ENCODE data around the gene PRSS56.

Gene PRSS56

GRCh38 chr2:232489516-232490220 lies 30.5 kb upstream of the PRSS56 start:
- TF ChIP-seq Cebpa-rat (IDR thresholded peaks at IDR 0.05) = no peak
- H3K36me3 ChIP-seq = no peaks in the 10 kb centered on the region
- H3K4me2 ChIP-seq = no peak overlapping the region
- no peak overlapping the region for H3K9ac ChIP-seq
- no peak overlapping the region for H3K4me3 ChIP-seq
- H4K20me1 ChIP-seq = peaks cover 0 to 76% (median 46%) of the 10 kb centered on the region in 11 experiments; a peak in 18 of 22 replicates
- H3K27ac ChIP-seq = no peak overlapping the region
- peaks cover 6 to 26% (median 20%) of the 10 kb centered on the region in 10 experiments; a peak in 15 of 20 replicates for H3K4me1 ChIP-seq
- peaks cover 52 to 65% (median 57%) of the 10 kb centered on the region in 11 experiments for H3K27me3 ChIP-seq
- peaks cover 0 to 13% (median 8%) of the 10 kb centered on the region in 11 experiments; a peak in 11 of 22 replicates for H3K9me3 ChIP-seq (replicated peaks in 1 of 11)

GRCh38 chr2:232490221-232491138 lies 29.7 kb upstream of the PRSS56 start:
- peaks cover 44 to 57% (median 49%) of the 10 kb centered on the region in 11 experiments for H3K27me3 ChIP-seq
- H3K4me1 ChIP-seq = peaks cover 6 to 23% (median 17%) of the 10 kb centered on the region in 10 experiments; a peak in 15 of 20 replicates
- H3K9me3 ChIP-seq (replicated peaks in 1 of 11) = peaks cover 0 to 13% (median 8%) of the 10 kb centered on the region in 11 experiments; a peak in 11 of 22 replicates
- no peak overlapping the region for H3K4me2 ChIP-seq
- H3K9ac ChIP-seq = no peak overlapping the region
- H3K27ac ChIP-seq = no peak overlapping the region
- H3K36me3 ChIP-seq = no peaks in the 10 kb centered on the region
- no peak overlapping the region for H3K4me3 ChIP-seq
- H4K20me1 ChIP-seq = peaks cover 0 to 68% (median 40%) of the 10 kb centered on the region in 11 experiments; a peak in 18 of 22 replicates
- TF ChIP-seq Cebpa-rat (IDR thresholded peaks at IDR 0.05) = no peak

- no peak overlapping the region for H3K27ac ChIP-seq
- H3K36me3 ChIP-seq = no peaks in the 10 kb centered on the region
- peaks cover 36 to 49% (median 41%) of the 10 kb centered on the region in 11 experiments for H3K27me3 ChIP-seq
- TF ChIP-seq Cebpa-rat (IDR thresholded peaks at IDR 0.05) = no peak
- peaks cover 0 to 7% (median 4%) of the 10 kb centered on the region in 11 experiments; a peak in 10 of 22 replicates for H3K9me3 ChIP-seq (replicated peaks in 1 of 11)
- H3K4me1 ChIP-seq = peaks cover 6 to 17% (median 12%) of the 10 kb centered on the region in 10 experiments; a peak in 14 of 20 replicates
- H3K4me3 ChIP-seq = no peak overlapping the region
- H3K9ac ChIP-seq = no peak overlapping the region
- H3K4me2 ChIP-seq = no peak overlapping the region
- H4K20me1 ChIP-seq = peaks cover 0 to 60% (median 32%) of the 10 kb centered on the region in 11 experiments; a peak in 18 of 22 replicates
Measured at GRCh38 chr2:232491139-232491780, 28.9 kb upstream of the PRSS56 start.

DNA sequence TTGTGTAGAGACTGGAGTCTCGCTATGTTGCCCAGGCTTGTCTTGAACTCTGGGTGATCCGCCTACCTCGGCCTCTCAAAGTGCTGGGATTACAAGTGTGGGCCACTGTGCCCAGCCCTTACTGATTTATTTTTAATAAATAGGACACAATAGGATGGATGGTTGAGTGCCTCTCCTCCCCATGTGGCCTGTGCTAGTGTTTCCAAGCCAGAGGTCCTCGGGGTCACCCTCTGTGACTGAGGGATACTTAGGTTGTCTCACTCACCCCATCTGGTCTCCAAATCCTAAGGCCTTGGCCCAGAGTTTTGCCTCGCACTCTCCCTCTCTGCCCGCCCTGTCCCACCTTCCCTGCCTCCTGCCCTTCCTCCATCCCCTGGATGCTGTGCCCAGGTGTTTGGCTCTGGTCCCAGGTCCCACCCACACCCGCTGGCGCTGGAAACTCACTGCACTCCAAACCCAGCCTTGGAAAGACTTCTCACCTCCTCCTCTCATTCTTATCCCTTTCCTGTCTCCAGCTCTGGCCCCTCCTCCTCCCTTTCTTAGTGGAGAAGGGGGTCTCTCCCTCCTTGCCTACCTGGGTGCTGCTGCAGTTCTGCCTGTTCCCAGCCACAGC lies 27.8 kb upstream of the PRSS56 start:
- Histone ChIP-seq H3K4me3 (no peak overlapping the region), H3K27me3 (peaks cover 25 to 38% (median 30%) of the 10 kb centered on the region in 11 experiments), H3K27ac (no peak overlapping the region), H3K9me3 (replicated peaks in 1 of 11) (no peaks in the 10 kb centered on the region), H3K4me1 (peaks cover 0 to 7% (median 2%) of the 10 kb centered on the region in 10 experiments; a peak in 14 of 20 replicates), H3K36me3 (no peaks in the 10 kb centered on the region), H4K20me1 (peaks cover 0 to 49% (median 22%) of the 10 kb centered on the region in 11 experiments; a peak in 18 of 22 replicates), H3K4me2 (no peak overlapping the region), H3K9ac (no peak overlapping the region)
- TF ChIP-seq Cebpa-rat (IDR thresholded peaks at IDR 0.05) = no peak

DNA sequence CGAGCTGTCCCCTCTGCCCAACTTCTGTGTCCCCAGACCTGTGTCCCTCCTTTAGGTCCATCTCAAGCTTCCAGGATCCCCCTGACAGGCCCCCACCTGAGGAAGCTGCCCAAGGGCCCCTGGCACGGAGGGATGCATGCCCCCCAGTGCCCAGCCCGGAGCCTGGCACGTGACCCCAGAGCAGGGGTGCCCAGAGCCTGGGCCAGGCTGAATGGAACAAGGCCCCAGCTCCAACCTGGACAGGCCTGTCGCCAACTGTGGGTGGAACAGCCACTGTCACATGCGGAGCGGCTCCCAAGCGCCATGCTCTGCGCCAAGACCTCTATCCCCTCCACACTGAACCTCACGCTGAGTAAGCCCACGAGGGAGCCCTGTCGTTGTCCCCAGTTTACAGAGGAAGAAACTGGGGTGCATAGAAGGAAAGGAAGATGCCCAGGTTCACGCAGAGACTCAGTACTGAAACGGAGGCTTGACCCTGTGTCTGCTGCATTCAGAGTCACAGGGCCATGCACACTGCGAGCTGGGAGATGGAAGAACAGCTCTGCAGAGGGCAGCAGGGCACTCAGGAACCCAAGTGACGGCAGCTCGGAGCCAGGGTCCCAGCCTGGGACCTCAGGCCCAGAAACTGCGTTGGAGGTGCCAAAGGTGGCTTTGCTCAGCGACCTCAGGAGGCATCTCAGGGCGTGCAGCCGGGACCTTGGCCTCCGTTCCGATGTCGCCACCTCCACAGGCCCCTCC lies 27.1 kb upstream of the PRSS56 start:
- no peak overlapping the region for H3K4me2 ChIP-seq
- H3K36me3 ChIP-seq = no peaks in the 10 kb centered on the region
- peaks cover 17 to 30% (median 23%) of the 10 kb centered on the region in 11 experiments for H3K27me3 ChIP-seq
- no peak overlapping the region for H3K27ac ChIP-seq
- peaks cover 0 to 41% (median 14%) of the 10 kb centered on the region in 11 experiments; a peak in 18 of 22 replicates for H4K20me1 ChIP-seq
- H3K4me3 ChIP-seq = no peak overlapping the region
- H3K4me1 ChIP-seq = no peaks in the 10 kb centered on the region; a peak in 2 of 20 replicates
- no peaks in the 10 kb centered on the region for H3K9me3 ChIP-seq (replicated peaks in 1 of 11)
- H3K9ac ChIP-seq = no peak overlapping the region
- no peak for TF ChIP-seq Cebpa-rat (IDR thresholded peaks at IDR 0.05)

GRCh38 chr2:232493701-232494474 lies 26.3 kb upstream of the PRSS56 start:
- H3K9me3 ChIP-seq (replicated peaks in 1 of 11) = no peaks in the 10 kb centered on the region
- H3K27me3 ChIP-seq = peaks cover 10 to 23% (median 15%) of the 10 kb centered on the region in 11 experiments
- TF ChIP-seq Cebpa-rat (IDR thresholded peaks at IDR 0.05) = no peak
- H3K4me1 ChIP-seq = no peaks in the 10 kb centered on the region; a peak in 1 of 20 replicates
- H3K4me3 ChIP-seq = no peak overlapping the region
- no peak overlapping the region for H3K4me2 ChIP-seq
- H3K9ac ChIP-seq = no peak overlapping the region
- no peaks in the 10 kb centered on the region for H3K36me3 ChIP-seq
- H3K27ac ChIP-seq = no peak overlapping the region
- peaks cover 0 to 34% (median 6%) of the 10 kb centered on the region in 11 experiments; a peak in 11 of 22 replicates for H4K20me1 ChIP-seq

GRCh38 chr2:232494542-232494941 lies 25.6 kb upstream of the PRSS56 start:
- H3K4me1 ChIP-seq = no peaks in the 10 kb centered on the region; a peak in 1 of 20 replicates
- H3K27me3 ChIP-seq = peaks cover 3 to 16% (median 8%) of the 10 kb centered on the region in 11 experiments
- H3K9ac ChIP-seq = no peak overlapping the region
- H3K27ac ChIP-seq = no peak overlapping the region
- H3K9me3 ChIP-seq (replicated peaks in 1 of 11) = no peaks in the 10 kb centered on the region
- H3K36me3 ChIP-seq = no peaks in the 10 kb centered on the region
- TF ChIP-seq Cebpa-rat (IDR thresholded peaks at IDR 0.05) = no peak
- H3K4me3 ChIP-seq = no peak overlapping the region
- H4K20me1 ChIP-seq = peaks cover 0 to 27% (median 3%) of the 10 kb centered on the region in 11 experiments; a peak in 8 of 22 replicates
- H3K4me2 ChIP-seq = no peak overlapping the region

All from BLaER1 treated with 17β-estradiol and CSF1 and Interleukin-3, amounts not matched to agents 10 nM and 100 nM (cell line).